NCI-H187 (cell line): Measurements from ENCODE around the gene EEF1AKMT1.
"Not testable (repeated sequence)": the region's sequence is repeated elsewhere in the genome, so short reads cannot be mapped to it uniquely, and the experiment has no call there.

Experiments used
- DNase-seq, 2 experiments: peaks; one replicate each; lab custom pipeline; 2025; lab: John Stamatoyannopoulos, UW

The EEF1AKMT1 gene

DNA sequence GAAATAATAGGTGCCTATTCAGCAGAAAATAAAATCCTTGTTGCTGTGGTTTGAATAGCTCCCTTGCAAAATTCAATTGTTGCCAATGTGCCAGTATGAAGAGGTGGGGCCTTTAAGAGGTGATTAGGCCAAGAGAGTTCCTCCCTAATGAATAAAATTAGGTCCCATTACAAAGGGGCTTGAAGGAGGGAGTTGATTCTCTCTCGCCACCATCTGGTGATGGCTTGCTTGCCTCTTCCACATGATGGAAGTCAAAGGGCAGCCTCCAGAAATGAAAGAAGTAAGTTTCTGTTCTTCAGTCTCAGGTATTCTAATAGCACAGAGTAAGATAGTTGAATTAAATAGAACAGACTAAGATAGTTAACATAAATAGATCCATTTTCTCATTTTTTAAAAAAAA is 3.0 kb upstream of the EEF1AKMT1 start:
- DNase-seq = no peak

DNA sequence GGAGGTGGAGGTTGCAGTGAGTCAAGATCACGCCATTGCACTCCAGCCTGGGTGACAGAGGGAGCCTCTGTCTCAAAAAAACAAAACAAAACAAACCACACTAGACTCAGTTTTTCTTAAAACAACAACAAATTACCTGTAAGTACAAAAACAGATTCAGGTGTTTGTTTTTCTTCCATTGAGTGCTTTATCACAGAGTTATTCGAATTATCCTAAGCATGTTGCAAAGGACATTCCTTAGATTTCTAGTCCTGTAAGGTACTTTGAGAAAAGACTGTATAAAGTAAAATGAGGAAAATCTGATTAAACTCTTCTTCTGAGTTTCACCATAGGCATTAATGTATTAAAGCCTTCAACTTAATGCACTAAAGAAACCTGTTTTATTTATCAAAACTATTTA is 2.2 kb upstream of the EEF1AKMT1 start:
- no peak for DNase-seq

DNA sequence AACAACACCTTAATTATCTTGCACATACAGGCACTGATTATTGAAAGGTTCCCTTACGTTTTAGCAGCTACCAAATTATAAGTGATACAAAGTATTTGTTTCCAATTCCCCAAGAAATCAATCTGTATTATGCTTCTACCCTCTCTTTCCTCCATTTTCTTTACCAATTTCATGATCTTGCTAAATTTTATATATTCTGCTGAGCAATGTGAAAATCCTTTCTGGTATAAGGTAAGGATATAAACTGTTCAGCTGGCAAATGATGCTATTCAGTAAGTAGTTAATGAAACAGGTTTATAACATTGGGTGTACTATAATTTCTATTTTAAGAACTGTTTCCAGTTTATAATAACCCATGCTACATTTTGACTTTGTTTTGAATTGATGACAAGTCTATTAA is 985 bp upstream of the EEF1AKMT1 start:
- DNase-seq = no peak

DNA sequence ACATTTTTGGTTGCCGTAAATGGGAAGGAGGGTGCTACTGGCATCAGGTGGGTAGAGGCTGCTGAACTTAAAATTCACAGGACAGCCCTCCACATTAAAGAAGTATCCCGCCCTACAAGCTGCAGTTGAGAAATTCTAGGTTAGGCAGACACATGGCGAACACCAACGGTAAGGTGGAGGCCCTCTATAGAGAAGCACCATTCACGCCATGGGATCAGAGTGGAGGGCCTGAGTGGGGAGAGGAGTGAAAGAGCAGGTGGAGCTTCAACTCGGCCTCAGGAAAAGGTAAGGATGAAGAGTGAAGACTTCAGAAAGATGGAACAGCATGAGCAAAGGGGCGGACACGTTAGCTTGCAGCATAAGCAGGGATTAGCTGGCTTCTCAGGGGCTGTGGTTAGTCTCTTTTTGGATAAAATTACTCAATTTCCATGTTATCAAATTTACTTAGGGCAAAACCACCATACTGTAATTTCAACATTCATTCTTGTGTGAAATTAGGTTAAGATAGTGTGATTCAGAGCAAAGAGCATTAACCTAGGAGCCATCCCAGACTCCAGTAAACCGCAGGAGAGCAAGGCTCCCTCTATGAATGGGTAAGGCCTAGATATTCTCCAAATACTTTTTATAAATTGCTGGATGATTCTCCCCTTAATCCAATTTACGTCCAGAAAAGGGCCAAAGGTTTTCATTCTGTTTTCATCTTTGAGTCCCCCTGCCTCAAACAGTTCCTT is 1.2 kb downstream of the EEF1AKMT1 start:
- no peak for DNase-seq

DNA sequence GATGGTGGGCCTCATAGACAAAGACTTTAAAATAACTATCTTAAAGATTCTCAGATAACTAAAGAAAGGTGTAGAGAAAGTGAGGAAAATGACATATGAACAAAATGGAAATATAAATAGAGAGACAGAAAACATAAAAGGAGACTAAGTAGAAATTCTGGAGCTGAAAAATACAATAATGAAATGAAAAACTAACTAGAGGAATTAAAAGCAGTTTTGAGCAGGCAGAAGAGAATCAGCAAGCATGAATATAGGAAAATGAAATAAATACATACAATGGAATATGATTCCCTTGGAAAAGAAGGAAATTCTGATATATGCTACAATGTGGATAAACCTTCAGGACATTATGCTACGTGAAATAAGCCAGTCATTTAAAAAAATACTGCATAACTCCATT is 3.9 kb downstream of the EEF1AKMT1 start:
- DNase-seq = no peak

DNA sequence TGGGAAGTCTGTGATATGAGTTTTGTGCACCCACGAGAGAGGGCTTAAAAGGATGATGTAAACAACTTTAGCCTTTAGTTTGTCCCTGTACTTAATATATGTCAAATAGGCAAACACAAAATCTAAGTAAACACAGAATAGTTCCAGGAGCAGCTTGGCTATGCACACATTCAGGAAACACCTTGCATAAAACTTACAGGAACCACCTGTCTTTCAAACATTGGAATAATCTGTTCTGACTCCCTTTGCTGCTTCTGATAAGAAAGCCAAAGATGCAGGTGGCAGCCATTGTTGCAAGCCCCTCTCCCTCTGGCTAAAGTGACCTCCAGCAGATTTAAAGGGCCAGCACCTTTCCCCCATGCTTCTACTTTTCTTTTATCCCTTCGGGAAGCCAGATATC is 4.7 kb downstream of the EEF1AKMT1 start:
- DNase-seq = no peak

DNA sequence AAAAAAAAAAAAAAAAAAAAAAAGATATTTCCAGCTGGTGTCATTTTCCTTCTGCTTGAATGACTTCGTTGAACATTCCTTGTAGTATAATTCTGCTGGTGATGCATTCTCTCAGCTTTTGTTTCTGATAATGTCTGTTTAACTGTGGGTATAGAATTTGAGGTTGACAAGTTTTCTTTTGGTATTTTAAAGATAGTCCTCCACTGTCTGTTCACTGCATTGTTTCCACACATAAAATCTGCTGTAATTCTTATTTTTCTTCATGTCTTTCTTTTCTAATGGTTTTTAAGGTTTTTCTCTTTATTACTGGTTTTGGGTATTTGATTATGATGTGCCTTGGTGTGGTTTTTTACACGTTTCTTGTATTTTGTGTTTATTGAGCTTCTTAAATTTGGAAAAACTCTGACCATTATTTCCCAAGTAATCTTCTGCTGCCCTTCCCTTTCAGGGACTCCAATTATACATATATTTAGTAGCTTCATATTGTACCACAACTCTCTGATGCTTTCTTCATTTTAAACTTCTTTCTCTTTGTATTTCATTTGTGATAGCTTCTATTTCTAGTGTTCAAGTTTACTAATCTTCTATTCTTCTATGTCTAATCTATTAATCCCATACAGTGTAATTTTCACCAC is 6.3 kb downstream of the EEF1AKMT1 start:
- DNase-seq = no peak

DNA sequence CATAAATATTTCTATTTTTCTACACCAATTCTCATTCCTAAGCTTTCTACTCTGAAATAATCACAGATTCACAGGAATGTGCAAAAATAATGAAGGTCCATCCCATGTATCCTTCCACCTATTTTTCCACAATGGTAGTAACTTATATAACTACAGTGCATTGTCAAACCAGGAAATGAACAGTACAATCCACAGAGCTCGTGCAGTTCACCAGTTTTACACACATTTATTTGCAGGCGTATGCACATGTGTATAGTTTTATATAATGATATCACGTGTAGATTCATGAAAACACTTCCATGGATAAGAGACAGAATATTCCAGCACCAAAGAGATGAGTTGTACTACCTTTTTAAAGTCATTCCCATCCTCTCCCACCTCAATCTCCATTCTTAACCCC is 12.9 kb downstream of the EEF1AKMT1 start:
- DNase-seq = no peak

DNA sequence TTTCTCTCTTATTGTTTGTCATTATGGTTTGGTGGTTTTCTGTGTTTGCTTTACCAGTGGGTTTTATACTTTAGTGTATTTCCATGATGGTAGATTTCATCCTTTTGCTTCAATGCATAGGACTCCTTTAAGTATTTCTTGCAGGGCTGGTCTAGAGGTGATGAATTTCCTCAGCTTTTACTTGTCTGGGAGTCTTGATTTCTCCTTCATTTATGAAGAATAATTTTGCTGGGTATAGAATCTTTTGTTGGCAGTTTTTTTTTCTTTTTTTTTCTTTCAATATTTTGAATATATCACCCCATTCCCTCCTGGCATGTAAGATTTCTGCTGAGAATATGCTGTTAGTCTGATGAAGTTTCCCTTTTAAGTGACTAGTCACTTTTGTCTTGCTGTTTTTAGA is 19.8 kb downstream of the EEF1AKMT1 start:
- DNase-seq = no peak

DNA sequence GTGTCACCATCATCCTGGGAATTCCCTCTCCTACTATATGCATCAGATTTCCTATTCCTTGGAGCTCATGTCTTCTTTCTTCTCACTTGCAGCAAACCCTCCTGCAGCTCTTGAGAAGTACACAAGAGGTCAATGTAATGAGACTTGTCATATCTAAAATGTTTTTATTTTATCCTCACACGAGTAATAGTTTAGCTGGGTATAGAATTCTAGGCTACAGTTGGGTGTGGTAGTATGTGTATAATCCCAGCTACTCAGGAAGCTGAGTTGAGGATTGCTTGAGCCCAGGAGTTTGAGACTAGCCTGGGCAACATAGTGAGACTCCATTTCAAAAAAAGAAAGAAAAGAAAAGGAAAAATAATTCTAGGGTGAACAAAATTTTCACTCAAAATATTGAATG is 24.4 kb downstream of the EEF1AKMT1 start:
- DNase-seq = no peak

DNA sequence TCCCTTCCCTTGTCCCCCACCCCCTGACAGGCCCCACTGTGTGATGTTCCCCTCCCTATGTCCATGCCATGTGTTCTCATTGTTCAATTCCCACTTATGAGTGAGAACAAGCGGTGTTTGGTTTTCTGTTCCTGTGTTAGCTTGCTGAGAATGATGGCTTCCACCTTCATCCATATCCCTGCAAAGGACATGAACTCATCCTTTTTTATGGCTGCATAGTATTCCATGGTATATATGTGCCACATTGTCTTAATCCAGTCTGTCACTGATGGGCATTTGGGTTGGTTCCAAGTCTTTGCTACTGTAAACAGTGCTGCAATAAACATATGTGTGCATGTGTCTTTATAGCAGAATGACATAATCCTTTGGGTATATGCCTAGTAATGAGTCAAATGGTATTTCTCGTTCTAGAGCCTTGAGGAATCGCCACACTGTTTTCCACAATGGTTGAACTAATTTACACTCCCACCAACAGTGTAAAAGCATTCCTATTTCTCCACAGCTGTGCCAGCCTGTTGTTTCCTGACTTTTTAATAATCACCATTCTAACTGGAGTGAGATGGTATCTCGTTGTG is 29.8 kb downstream of the EEF1AKMT1 start:
- not testable (repeated sequence) for DNase-seq

DNA sequence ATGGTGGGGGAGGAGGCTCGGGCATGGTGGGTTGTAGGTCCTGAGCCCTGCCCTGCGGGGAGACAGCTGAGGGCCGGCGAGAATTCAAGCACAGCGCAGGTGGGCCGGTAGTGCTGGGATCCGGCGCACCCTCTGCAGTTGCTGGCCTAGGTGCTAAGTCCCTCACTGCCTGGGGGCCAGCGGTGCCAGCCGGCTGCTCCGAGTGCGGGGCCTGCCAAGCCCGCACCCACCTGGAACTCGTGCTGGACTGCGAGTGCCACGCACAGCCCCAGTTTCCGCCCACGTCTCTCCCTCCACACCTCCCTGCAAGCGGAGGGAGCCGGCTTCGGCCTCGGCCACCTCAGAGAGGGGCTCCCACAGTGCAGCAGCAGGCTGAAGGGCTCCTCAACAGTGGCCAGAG is 33.7 kb downstream of the EEF1AKMT1 start:
- DNase-seq = no peak

DNA sequence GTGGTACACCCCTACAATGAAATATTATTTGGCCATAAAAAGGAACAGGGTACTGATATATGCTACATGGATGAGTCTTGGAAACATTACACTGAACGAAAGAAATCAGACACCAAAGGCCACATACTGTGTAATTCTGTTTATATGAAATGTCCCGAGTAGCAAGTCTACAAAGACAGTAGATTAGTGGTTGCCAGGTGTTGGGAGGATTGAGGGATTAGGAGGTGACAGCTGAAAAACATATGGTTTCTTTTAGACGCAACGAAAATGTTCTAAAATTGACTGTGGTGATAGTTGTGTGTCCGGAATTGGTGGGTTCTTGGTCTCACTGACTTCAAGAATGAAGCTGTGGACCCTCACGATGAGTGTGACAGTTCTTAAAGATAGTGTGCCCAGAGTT is 35.1 kb downstream of the EEF1AKMT1 start:
- no peak for DNase-seq

DNA sequence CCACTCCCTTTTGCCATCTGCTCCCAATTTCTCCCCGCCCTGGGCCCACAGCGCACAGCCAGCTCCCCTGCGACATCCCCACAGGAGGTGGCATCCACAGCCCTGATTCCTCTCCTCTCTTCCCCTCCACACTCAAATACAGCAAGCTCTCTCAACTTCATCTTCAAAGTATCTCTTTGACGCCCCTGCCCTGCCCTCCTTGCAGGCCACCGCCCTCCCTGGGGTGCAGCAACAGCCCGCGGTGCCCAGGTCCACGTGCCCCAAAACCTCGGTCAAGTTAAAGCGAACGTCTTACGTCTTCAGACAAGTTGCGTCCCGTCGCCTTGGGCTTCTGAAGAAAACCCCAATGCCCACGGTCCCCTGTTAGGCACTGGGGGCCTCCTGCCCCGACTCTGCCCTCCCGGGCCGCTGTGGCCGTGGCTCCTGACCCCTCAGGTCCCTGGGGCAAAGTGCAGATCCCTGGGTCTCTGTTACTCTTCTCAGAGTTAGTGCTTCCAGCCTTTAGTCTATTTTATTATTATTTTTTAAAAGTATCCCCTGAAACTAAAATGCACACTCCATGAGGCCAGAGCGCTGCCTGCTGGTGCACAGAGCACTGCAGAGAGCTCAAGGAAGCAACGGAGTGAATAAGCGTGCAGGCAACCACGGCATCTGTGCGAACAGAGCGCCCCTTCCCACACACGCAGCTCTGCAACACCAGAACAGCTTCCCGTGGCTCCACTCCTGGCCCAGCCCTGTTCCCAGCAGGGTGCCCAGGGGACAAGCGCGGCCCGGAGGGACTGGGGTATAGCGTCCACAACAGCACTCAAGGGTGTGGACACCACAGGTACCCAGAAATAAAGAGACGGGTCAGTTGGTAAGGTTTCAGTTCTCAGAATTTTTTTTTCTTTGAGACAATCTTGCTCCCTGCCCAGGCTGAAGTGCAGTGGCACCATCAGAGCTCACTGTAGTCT is 43.9 kb downstream of the EEF1AKMT1 start:
- DNase-seq = no peak

DNA sequence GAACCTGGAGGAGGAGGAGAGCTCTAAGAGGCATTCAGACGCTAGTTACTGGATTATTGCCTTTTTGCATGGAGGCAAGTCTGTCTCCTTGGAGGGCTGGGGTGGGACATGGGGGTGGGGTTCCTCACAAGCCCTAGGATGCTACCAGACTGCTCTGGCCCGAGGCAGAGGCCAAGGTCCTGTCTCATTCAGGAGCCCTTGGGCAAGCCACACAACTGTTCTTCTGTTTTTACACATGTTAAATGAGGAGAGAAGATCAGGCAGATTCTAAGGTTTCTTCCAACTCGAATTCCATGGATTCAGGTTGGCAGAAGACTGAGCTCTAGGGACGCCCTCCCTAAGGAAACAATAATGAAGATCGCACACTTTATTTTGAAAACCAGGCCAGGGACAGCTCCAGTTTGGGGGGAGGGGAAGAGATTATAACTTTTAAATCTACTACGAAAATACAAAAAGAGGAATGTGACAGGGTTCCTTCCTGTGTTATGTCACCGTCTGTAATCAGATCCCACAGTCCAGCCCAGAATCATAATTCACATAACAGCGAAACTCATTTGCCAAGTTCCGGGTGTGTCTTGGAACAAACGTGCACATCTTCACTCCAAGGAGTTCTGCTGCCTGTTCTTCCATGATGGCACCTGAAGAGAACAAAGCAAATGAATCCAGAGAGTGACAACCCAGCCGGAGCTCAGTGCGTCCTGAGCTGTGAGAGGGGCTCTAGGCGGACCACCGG is 45.0 kb downstream of the EEF1AKMT1 start:
- no peak for DNase-seq

DNA sequence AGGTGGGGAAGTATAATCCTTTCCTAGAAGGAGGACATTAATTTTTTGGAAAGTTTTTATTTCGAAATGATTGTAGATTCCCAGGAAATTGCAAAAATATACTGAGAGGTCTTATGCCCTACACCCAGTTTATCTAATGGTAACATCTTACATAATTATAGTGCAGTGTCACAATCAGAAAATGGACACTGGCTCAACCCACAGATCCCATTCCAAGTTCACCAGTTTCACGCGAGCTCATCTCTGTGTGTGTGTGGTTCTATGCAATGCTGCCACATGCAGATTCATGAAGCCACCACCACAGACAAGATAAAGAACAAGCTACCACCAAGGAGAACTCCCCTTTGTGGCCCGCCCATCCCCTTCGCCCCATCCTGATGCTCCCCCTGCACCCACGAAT is 45.9 kb downstream of the EEF1AKMT1 start:
- no peak for DNase-seq

DNA sequence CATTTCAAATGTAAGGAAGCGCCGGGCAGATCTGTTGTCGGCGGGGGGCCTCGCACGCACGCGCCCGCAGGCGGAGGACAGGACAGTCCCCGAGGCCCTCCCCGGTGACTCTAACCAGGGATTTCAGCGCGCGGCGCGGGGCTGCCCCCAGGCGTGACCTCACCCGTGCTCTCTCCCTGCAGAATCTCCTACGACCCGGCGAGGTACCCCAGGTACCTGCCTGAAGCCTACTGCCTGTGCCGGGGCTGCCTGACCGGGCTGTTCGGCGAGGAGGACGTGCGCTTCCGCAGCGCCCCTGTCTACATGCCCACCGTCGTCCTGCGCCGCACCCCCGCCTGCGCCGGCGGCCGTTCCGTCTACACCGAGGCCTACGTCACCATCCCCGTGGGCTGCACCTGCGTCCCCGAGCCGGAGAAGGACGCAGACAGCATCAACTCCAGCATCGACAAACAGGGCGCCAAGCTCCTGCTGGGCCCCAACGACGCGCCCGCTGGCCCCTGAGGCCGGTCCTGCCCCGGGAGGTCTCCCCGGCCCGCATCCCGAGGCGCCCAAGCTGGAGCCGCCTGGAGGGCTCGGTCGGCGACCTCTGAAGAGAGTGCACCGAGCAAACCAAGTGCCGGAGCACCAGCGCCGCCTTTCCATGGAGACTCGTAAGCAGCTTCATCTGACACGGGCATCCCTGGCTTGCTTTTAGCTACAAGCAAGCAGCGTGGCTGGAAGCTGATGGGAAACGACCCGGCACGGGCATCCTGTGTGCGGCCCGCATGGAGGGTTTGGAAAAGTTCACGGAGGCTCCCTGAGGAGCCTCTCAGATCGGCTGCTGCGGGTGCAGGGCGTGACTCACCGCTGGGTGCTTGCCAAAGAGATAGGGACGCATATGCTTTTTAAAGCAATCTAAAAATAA is 52.1 kb downstream of the EEF1AKMT1 start:
- no peak for DNase-seq

DNA sequence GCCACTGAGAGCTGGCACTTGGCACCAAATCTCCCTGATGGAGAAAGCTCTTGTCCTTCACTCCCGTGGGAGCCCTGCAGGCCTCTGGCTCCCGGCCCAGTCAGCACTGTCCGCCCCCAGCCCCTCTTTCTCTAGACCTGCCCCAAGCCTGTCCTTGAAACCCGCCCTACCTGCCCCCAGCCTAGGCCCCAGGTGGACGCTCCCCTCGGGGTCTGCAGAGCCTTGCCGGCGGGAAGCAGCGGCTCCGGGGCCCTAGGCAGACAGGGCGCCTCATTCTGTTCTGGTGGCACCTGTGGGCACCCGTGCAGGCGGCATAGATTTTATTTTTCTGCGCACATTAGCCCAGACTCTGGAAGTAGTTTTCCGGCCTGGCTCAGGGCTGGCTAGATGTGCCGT is 52.7 kb downstream of the EEF1AKMT1 start:
- DNase-seq = no peak

DNA sequence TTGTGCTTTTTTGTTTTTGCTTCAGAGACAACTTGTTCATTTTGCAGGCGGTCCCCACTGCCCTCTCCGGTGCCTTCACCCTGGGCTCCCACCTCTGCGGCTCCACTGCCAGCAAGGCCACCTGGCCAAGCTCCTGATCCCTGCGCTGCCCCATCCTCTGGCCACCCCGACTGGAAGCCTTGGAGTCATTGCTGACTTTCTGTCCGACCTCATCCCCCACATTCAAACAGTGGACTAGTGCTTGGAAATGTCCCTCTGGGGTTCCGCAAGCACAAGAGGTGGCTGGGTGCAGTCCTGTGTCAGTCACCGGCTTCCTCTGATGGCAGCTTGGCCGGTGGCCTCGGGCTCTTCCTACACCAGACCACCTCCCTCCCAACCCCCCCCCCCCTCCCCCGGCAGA is 53.3 kb downstream of the EEF1AKMT1 start:
- DNase-seq = no peak

DNA sequence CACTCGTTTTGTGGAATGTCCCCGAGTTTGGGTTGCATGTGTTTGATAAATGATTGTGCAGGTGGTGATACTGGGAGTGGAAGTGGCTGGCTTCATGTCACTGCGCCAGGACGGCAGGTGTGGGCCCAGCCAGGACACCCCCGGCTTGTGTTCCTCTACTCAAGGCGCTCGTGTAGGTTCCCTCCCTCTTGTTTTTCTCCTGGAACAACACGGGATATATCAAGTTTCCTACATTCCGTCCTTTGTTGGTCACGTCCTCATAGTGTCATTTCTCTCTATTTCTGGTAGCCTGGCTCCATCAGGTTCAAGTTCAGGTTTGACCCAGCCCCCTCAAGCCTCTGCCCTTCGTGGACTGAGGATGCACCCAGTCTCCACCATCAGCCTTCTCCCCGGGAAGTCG is 54.0 kb downstream of the EEF1AKMT1 start:
- DNase-seq = no peak
